ENCODE data around the gene TGM3.

Gene TGM3

DNA sequence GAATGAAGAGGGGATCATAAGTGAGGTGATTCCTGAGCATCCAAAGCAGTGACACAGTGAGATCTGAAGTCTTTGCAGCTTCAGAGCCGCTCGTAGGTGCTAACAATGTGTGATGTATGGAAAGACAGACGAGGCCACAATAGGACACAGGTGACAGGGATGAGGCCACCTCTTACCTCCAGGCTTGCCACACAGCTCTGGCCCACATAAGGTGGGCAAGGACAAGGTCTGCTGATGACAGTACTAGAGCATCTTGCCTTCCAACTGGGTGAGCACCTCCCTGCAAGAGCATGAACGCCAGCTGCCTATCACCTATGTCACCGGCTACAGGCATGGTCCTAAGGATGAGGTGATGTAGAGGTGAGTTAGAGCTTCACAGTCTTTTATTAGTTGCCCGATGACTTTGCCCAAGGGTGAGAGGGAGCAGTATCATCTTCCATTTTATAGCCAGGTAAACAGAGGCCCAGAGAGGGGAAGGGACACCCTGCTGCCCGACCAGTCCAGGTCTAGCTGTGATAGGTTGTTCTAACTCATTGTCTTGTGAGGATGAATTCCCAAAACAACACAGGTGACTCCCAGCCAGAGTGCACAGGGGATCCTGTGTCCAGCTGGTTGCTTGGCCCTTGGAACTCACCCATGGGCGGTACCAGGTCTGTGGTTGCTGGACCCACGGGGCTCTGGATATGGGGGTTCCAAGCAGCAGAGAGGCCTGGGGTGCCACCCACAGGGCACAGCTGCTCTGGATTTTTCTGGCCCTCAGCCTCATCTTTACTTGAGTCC lies 78.7 kb downstream of the TGM3 start:
- TF ChIP-seq FOXP2 (optimal IDR thresholded peaks at IDR 0.05; ENCODE audit: borderline replicate concordance, extremely low read depth, extremely low read length, insufficient read depth) = no peak
- TF ChIP-seq TAF1 (IDR thresholded peaks at IDR 0.05; ENCODE audit: borderline replicate concordance, insufficient read depth, low read length) = no peak

- TF ChIP-seq, protein P1, sequence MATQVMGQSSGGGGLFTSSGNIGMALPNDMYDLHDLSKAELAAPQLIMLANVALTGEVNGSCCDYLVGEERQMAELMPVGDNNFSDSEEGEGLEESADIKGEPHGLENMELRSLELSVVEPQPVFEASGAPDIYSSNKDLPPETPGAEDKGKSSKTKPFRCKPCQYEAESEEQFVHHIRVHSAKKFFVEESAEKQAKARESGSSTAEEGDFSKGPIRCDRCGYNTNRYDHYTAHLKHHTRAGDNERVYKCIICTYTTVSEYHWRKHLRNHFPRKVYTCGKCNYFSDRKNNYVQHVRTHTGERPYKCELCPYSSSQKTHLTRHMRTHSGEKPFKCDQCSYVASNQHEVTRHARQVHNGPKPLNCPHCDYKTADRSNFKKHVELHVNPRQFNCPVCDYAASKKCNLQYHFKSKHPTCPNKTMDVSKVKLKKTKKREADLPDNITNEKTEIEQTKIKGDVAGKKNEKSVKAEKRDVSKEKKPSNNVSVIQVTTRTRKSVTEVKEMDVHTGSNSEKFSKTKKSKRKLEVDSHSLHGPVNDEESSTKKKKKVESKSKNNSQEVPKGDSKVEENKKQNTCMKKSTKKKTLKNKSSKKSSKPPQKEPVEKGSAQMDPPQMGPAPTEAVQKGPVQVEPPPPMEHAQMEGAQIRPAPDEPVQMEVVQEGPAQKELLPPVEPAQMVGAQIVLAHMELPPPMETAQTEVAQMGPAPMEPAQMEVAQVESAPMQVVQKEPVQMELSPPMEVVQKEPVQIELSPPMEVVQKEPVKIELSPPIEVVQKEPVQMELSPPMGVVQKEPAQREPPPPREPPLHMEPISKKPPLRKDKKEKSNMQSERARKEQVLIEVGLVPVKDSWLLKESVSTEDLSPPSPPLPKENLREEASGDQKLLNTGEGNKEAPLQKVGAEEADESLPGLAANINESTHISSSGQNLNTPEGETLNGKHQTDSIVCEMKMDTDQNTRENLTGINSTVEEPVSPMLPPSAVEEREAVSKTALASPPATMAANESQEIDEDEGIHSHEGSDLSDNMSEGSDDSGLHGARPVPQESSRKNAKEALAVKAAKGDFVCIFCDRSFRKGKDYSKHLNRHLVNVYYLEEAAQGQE (IDR thresholded peaks at IDR 0.05; ENCODE audit: insufficient read depth in 1 of 2, low read depth in 2 of 2, low read length in 2 of 2) = no peak
- no peak for TF ChIP-seq SIN3A (IDR thresholded peaks at IDR 0.05; ENCODE audit: borderline replicate concordance, insufficient read depth, low read length)
Measured at GRCh38 chr20:2378893-2379292, 83.1 kb downstream of the TGM3 start.

- TF ChIP-seq POLR2AphosphoS5 (IDR thresholded peaks at IDR 0.05; ENCODE audit: low read depth, low read length) = no peak
- TF ChIP-seq, protein P1 (IDR thresholded peaks at IDR 0.05; ENCODE audit: insufficient read depth in 1 of 2, low read depth in 2 of 2, low read length in 2 of 2) = no peak
- TF ChIP-seq TAF1 (IDR thresholded peaks at IDR 0.05; ENCODE audit: borderline replicate concordance, insufficient read depth, low read length) = no peak
- no peak for TF ChIP-seq SIN3A (IDR thresholded peaks at IDR 0.05; ENCODE audit: borderline replicate concordance, insufficient read depth, low read length)
- no peak for TF ChIP-seq FOXP2 (optimal IDR thresholded peaks at IDR 0.05; ENCODE audit: borderline replicate concordance, extremely low read depth, extremely low read length, insufficient read depth)
Measured at GRCh38 chr20:2379511-2380229, 83.9 kb downstream of the TGM3 start.

DNA sequence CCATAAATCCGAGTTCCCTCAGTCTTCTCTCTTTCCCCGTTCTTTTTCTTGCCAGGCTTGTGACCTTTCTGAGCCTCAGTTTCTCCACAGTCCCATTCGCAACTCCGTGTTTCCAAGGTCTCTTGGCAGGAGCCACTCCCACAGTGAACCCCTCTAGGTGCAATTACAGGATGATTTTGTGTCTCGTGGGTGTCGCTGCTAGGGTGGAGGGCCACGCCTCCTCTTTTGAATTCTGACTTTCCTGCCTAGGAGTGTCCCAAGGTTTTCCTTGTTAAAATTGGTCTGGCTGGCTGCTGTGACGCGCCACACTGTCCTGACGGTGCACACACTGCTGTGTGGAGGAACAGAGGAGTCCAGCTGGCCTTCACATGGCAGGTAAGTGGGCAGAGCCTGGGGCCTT lies 84.8 kb downstream of the TGM3 start, which contains the start of gene TGM6:
TSS of gene TGM6 (plus strand) at position 301 of the 400 bp plus-strand sequence. CDS start at position 369, 68 bp downstream.
- TF ChIP-seq POLR2AphosphoS5 (IDR thresholded peaks at IDR 0.05; ENCODE audit: low read depth, low read length) = no peak
- TF ChIP-seq, protein P1 (IDR thresholded peaks at IDR 0.05; ENCODE audit: insufficient read depth in 1 of 2, low read depth in 2 of 2, low read length in 2 of 2) = no peak
- TF ChIP-seq SIN3A (IDR thresholded peaks at IDR 0.05; ENCODE audit: borderline replicate concordance, insufficient read depth, low read length) = no peak
- no peak for TF ChIP-seq FOXP2 (optimal IDR thresholded peaks at IDR 0.05; ENCODE audit: borderline replicate concordance, extremely low read depth, extremely low read length, insufficient read depth)
- TF ChIP-seq TAF1 (IDR thresholded peaks at IDR 0.05; ENCODE audit: borderline replicate concordance, insufficient read depth, low read length) = no peak

DNA sequence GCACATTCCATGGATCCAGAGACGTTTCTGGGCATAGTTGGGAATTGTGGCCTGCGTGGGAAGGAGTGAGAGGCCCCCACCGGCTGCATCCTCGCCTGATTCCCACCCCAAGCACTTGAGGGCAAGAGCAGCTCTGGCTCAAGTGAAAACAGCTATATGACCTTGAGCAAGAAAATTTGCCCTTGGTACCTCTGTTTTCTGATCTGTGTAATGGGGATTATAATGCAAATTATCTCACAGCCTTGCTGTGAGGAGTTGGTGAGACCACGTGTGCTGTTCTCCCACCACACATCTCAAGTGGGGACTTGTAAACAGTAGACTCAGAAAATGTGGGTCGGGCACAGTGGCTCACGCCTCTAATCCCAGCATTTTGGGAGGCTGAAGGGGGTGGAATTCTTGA lies 85.5 kb downstream of the TGM3 start:
- TF ChIP-seq SIN3A (IDR thresholded peaks at IDR 0.05; ENCODE audit: borderline replicate concordance, insufficient read depth, low read length) (no peak), FOXP2 (optimal IDR thresholded peaks at IDR 0.05; ENCODE audit: borderline replicate concordance, extremely low read depth, extremely low read length, insufficient read depth) (no peak), TAF1 (IDR thresholded peaks at IDR 0.05; ENCODE audit: borderline replicate concordance, insufficient read depth, low read length) (no peak), POLR2AphosphoS5 (IDR thresholded peaks at IDR 0.05; ENCODE audit: low read depth, low read length) (no peak)
- TF ChIP-seq, protein P1 (IDR thresholded peaks at IDR 0.05; ENCODE audit: insufficient read depth in 1 of 2, low read depth in 2 of 2, low read length in 2 of 2) = no peak
